ENCODE results near the gene SPA17. TPM values are rescaled to one million over a fixed set of nuclear protein-coding genes. Genes with fewer than 3 reads are reported as not detected.

SPA17 gene
- total and polyA plus RNA-seq, 9 of the 15 experiments (the other 6 are each of a cell fraction or from before 2014, with no cell fraction given) = 6.0 to 19.5 (median 12.6) TPM

GRCh38 chr11:124725719-124726105 is 52.0 kb downstream of the SPA17 start:
- in situ Hi-C loops (cut with MboI) = no loop called here
- H3K9me3 ChIP-seq (replicated peaks; ENCODE audit: control insufficient read depth, insufficient read depth, low read depth, low read length) = no peaks in the 10 kb centered on the region
- peak; percentile 27; the same call in 1 of the 3 replicates for ATAC-seq
- no peak for FAIRE-seq
- no peak overlapping the region for H3K4me2 ChIP-seq (ENCODE audit: insufficient read depth, low read length)
- TF ChIP-seq SMARCB1 (IDR thresholded peaks at IDR 0.05; ENCODE audit: insufficient read length, low read depth) (no peak), ZNF589 (CRISPR knock-in tag; IDR thresholded peaks at IDR 0.05; ENCODE audit: low read depth) (no peak)
- no peak overlapping the region for H2AFZ ChIP-seq (ENCODE audit: low read depth, low read length)
- H3K9me1 ChIP-seq (ENCODE audit: control insufficient read depth, insufficient read depth, low read length) = no peaks in the 10 kb centered on the region
- ChIA-PET POLR2A (no interaction called here), CTCF (ENCODE audit: low intra/inter-chr PET ratio) (no interaction called here)
- H3K79me2 ChIP-seq (ENCODE audit: control insufficient read depth, insufficient read depth, low read length) = no peaks in the 10 kb centered on the region
- 0% methylated on average over 6 of the region's 6 CpGs for WGBS (ENCODE audit: insufficient coverage, low coverage, missing lambda C conversion rate)
- no peaks in the 10 kb centered on the region; a peak in 1 of 5 replicates for H3K4me1 ChIP-seq (replicated peaks in 1 of 2; ENCODE audit: control insufficient read depth in 2 of 2, insufficient read depth in 2 of 2, low read length in 2 of 2)
- H3K27ac ChIP-seq (ENCODE audit: extremely low read depth, low read depth, low read length) = no peak overlapping the region
- peaks cover 26 to 61% of the 10 kb centered on the region in 2 experiments for H3K27me3 ChIP-seq (ENCODE audit: control insufficient read depth in 2 of 2, insufficient read depth in 2 of 2, low read length in 2 of 2)
- H3K9ac ChIP-seq (ENCODE audit: insufficient read depth in 1 of 2, low read depth in 2 of 2, low read length in 2 of 2) = no peak overlapping the region
- 0 out of 2 replicates have a peak, but pooled peaks cover 3% of the 10 kb centered on the region for H4K20me1 ChIP-seq (replicated peaks; ENCODE audit: control insufficient read depth, insufficient read depth, low read length)
- no peak overlapping the region for H3K4me3 ChIP-seq
- no peak for DNase-seq (ENCODE audit: extremely low read depth in 1 of 4, low spot score in 3 of 4)
- intact Hi-C loops (cut with micrococcal nuclease) = no loop called here
- no TSS peak for BruUV-seq (replicated peaks)
- H3K36me3 ChIP-seq (ENCODE audit: control insufficient read depth, insufficient read depth, low read length) = no peaks in the 10 kb centered on the region

DNA sequence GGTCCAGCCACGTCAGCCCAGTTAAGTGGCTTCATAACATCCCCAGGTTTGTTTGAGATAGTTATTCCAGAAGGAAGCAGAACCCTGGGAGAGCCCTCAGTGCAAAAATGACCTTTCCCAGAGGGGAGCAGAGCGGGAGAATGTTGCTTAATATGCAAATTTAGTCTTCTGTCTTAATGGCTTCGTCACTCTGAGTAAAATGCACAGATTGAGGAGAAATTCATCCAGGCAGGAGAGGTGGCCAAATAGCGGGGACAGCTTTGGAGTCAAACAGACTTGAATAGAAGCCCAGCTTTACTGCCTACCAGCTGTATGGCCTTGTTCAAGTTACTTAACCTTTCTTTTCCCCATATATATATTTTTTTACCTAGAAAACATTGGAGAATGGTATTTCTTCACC is 53.8 kb downstream of the SPA17 start:
- peaks cover 14 to 45% of the 10 kb centered on the region in 2 experiments; a peak in 4 of 5 replicates for H3K27me3 ChIP-seq (ENCODE audit: control insufficient read depth in 2 of 2, insufficient read depth in 2 of 2, low read length in 2 of 2)
- BruUV-seq (replicated peaks) = no TSS peak
- H3K36me3 ChIP-seq (ENCODE audit: control insufficient read depth, insufficient read depth, low read length) = no peaks in the 10 kb centered on the region
- no peak overlapping the region for H3K9ac ChIP-seq (ENCODE audit: insufficient read depth in 1 of 2, low read depth in 2 of 2, low read length in 2 of 2)
- in situ Hi-C loops (cut with MboI) = no loop called here
- no peaks in the 10 kb centered on the region; a peak in 1 of 5 replicates for H3K4me1 ChIP-seq (replicated peaks in 1 of 2; ENCODE audit: control insufficient read depth in 2 of 2, insufficient read depth in 2 of 2, low read length in 2 of 2)
- H3K27ac ChIP-seq (ENCODE audit: extremely low read depth, low read depth, low read length) = no peak overlapping the region
- H4K20me1 ChIP-seq (replicated peaks; ENCODE audit: control insufficient read depth, insufficient read depth, low read length) = 0 out of 2 replicates have a peak, but pooled peaks cover 3% of the 10 kb centered on the region
- ChIA-PET CTCF (ENCODE audit: low intra/inter-chr PET ratio) (interaction anchor here (0.6 kb wide), 1 partner anchor 75 kb away, joined by 4 read pairs; no protein-coding TSS in a partner anchor), POLR2A (no interaction called here)
- FAIRE-seq = no peak
- no peaks in the 10 kb centered on the region for H3K79me2 ChIP-seq (ENCODE audit: control insufficient read depth, insufficient read depth, low read length)
- no peak for TF ChIP-seq ZNF124 (CRISPR knock-in tag; IDR thresholded peaks at IDR 0.05)
- no peak for TF ChIP-seq TCFL5 (CRISPR knock-in tag; conservative IDR thresholded peaks at IDR 0.05)
- TF ChIP-seq ZNF431 (CRISPR knock-in tag; IDR thresholded peaks at IDR 0.05) = no peak
- TF ChIP-seq ZNF445 (CRISPR knock-in tag; IDR thresholded peaks at IDR 0.05; ENCODE audit: low read depth) = no peak
- no peak for TF ChIP-seq ZNF3 (CRISPR knock-in tag; IDR thresholded peaks at IDR 0.05)
- no peak overlapping the region for H3K4me3 ChIP-seq
- intact Hi-C loops (cut with micrococcal nuclease) = no loop called here
- DNase-seq (ENCODE audit: extremely low read depth in 1 of 4, low spot score in 3 of 4) = no peak
- no peaks in the 10 kb centered on the region for H3K9me3 ChIP-seq (replicated peaks; ENCODE audit: control insufficient read depth, insufficient read depth, low read depth, low read length)
- H3K4me2 ChIP-seq (ENCODE audit: insufficient read depth, low read length) = no peak overlapping the region
- H3K9me1 ChIP-seq (ENCODE audit: control insufficient read depth, insufficient read depth, low read length) = no peaks in the 10 kb centered on the region
- WGBS (ENCODE audit: insufficient coverage, low coverage, missing lambda C conversion rate) = 0% methylated on average over 4 of the region's 4 CpGs
- no peak for ATAC-seq
- H2AFZ ChIP-seq (ENCODE audit: low read depth, low read length) = no peak overlapping the region

All from K562 (cell line).